Brain microvascular endothelial cell (primary cell): ENCODE results near the gene CHP1.

Source experiments
- DNase-seq: peaks from one replicate; pipeline ENCODE4 v3.0.0-alpha.2; 2020
- H3K27ac ChIP-seq: fragments of 250-450 bp; sonication (Bioruptor Pico); 2 replicates; pipeline ENCODE4 v1.5.1; 2020; ENCODE audit warnings: mild to moderate bottlenecking, moderate library complexity
- H3K27me3 ChIP-seq: fragments of 250-450 bp; sonication (Bioruptor Pico); replicated peaks from 2 replicates; pipeline ENCODE4 v1.5.1; 2020; ENCODE audit warnings: mild to moderate bottlenecking
- H3K36me3 ChIP-seq: fragments of 250-450 bp; sonication (Bioruptor Pico); replicated peaks from 2 replicates; pipeline ENCODE4 v1.5.1; 2020; ENCODE audit warnings: mild to moderate bottlenecking
- H3K4me3 ChIP-seq: 2 replicates; pipeline ENCODE4 v1.5.1; 2011; ENCODE audit warnings: low read depth, mild to moderate bottlenecking, control low read depth, low read length, moderate library complexity
- in situ Hi-C: cut with HindIII; loops from 2 replicates; pipeline ENCODE4 v1.10.0; 2017; ENCODE audit warnings: low sequenced_read_pairs, low pct_ligation_motif_present
- TF ChIP-seq, protein P1 (sequence below): IDR thresholded peaks from 2 replicates; pipeline ENCODE4 v1.5.1; 2011; ENCODE audit warnings: low read depth, mild to moderate bottlenecking, moderate library complexity, low read length, control low read depth, inconsistent platforms; ENCODE audit errors: missing control alignments

CHP1 gene

GRCh38 chr15:41230650-41231421 lies at the start of gene CHP1, which contains the start of gene EXD1:
Gene CHP1 (plus strand): TSS chr15:41231268. CDS start chr15:41231383, 115 bp downstream.
Gene EXD1 (minus strand): TSS chr15:41230757. CDS start chr15:41226575, 4,182 bp downstream.
- DNase-seq, result peak; percentile 98
- Histone ChIP-seq H3K27me3 (no peaks in the 10 kb centered on the region), H3K36me3 (no peaks in the 10 kb centered on the region), H3K4me3 (peak within 1 kb of the TSS; percentile 96), H3K27ac (peak within 1 kb of the TSS; percentile 74)
- TF ChIP-seq, protein P1, sequence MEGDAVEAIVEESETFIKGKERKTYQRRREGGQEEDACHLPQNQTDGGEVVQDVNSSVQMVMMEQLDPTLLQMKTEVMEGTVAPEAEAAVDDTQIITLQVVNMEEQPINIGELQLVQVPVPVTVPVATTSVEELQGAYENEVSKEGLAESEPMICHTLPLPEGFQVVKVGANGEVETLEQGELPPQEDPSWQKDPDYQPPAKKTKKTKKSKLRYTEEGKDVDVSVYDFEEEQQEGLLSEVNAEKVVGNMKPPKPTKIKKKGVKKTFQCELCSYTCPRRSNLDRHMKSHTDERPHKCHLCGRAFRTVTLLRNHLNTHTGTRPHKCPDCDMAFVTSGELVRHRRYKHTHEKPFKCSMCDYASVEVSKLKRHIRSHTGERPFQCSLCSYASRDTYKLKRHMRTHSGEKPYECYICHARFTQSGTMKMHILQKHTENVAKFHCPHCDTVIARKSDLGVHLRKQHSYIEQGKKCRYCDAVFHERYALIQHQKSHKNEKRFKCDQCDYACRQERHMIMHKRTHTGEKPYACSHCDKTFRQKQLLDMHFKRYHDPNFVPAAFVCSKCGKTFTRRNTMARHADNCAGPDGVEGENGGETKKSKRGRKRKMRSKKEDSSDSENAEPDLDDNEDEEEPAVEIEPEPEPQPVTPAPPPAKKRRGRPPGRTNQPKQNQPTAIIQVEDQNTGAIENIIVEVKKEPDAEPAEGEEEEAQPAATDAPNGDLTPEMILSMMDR, result peak; percentile 92
- in situ Hi-C loops, result no loop called here

- H3K4me3 ChIP-seq, result no peak overlapping the region
- H3K27me3 ChIP-seq, result no peaks in the 10 kb centered on the region
- H3K27ac ChIP-seq, result no peak overlapping the region
- no peaks in the 10 kb centered on the region for H3K36me3 ChIP-seq
- DNase-seq, result no peak
- in situ Hi-C loops, result no loop called here
- TF ChIP-seq, protein P1, result no peak
Observed at GRCh38 chr15:41182266-41182665, 48.8 kb upstream of the CHP1 start.

DNA sequence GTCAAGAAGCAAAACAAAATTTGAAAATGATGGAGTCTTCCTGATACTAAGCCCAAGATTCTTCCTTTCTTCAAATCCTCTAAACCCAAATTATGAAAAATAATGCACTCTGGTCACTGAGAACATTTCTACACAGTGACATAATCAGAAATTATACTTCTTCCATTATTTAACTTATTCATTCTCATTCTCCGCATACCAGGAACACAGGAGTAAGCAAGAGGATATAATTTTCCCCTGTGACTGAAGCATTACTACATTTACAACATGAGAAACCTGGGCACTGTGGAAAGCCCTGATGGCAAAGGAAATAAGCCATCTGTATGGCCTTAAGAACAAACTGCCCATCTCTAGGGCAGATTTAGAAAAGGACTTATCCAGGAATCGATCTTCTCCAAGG lies 47.5 kb upstream of the CHP1 start:
- Histone ChIP-seq H3K4me3 (no peak overlapping the region), H3K27ac (no peak overlapping the region), H3K27me3 (no peaks in the 10 kb centered on the region), H3K36me3 (no peaks in the 10 kb centered on the region)
- TF ChIP-seq, protein P1, result no peak
- DNase-seq, result no peak
- in situ Hi-C loops, result no loop called here

DNA sequence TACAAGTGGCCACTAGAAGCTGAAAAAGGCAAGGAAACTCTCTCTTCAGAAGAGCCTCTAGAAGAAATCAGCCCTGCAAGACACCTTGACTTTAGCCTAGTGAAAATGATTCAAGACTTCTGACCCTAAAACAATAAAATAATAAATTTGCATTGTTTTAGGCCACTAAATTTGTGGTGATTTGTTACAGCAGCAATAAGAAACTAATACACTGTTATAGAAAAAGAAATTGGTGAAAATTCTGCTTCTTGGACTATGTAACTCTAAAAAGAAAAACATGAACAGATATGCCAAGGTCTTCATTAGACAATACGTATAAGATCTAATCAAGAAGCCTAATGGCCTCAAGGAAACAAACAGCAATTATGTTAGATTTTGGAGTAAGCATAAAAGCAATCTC lies 36.6 kb upstream of the CHP1 start:
- no peak overlapping the region for H3K4me3 ChIP-seq
- no peaks in the 10 kb centered on the region for H3K27me3 ChIP-seq
- H3K27ac ChIP-seq, result no peak overlapping the region
- TF ChIP-seq, protein P1, result no peak
- in situ Hi-C loops, result no loop called here
- H3K36me3 ChIP-seq, result no peaks in the 10 kb centered on the region
- DNase-seq, result no peak

GRCh38 chr15:41199470-41199869 lies 31.6 kb upstream of the CHP1 start:
- Histone ChIP-seq H3K36me3 (no peaks in the 10 kb centered on the region), H3K4me3 (no peak overlapping the region), H3K27ac (no peak overlapping the region), H3K27me3 (no peaks in the 10 kb centered on the region)
- in situ Hi-C loops, result no loop called here
- DNase-seq, result no peak
- TF ChIP-seq, protein P1, result no peak
